Measurements from ENCODE around the gene PLA2G4E.

The PLA2G4E gene

GRCh38 chr15:42053010-42053409 lies 32.2 kb upstream of the PLA2G4E start:
- no peak for DNase-seq (ENCODE audit: low spot score)

- no peak for DNase-seq (ENCODE audit: low spot score)
Measured at GRCh38 chr15:42050484-42051255, 29.8 kb upstream of the PLA2G4E start.

- no peak for DNase-seq (ENCODE audit: low spot score)
Measured at GRCh38 chr15:42048821-42049200, 28.0 kb upstream of the PLA2G4E start.

- DNase-seq (ENCODE audit: low spot score): no peak
Measured at GRCh38 chr15:42048080-42048820, 27.4 kb upstream of the PLA2G4E start.

GRCh38 chr15:42046597-42046996 lies 25.8 kb upstream of the PLA2G4E start:
- no peak for DNase-seq (ENCODE audit: low spot score)

GRCh38 chr15:42045211-42045615 lies 24.4 kb upstream of the PLA2G4E start:
- DNase-seq (ENCODE audit: low spot score): no peak

- no peak for DNase-seq (ENCODE audit: low spot score)
Measured at GRCh38 chr15:42042602-42043400, 22.0 kb upstream of the PLA2G4E start.

GRCh38 chr15:42038401-42038800 lies 17.6 kb upstream of the PLA2G4E start:
- DNase-seq (ENCODE audit: low spot score): no peak

- DNase-seq (ENCODE audit: low spot score): no peak
Measured at GRCh38 chr15:42037656-42038055, 16.8 kb upstream of the PLA2G4E start.

- DNase-seq (ENCODE audit: low spot score): no peak
Measured at GRCh38 chr15:42036966-42037365, 16.1 kb upstream of the PLA2G4E start.

- peak; percentile 60 for DNase-seq (ENCODE audit: low spot score)
Measured at GRCh38 chr15:42036112-42036905, 15.5 kb upstream of the PLA2G4E start.

- DNase-seq (ENCODE audit: low spot score): no peak
Measured at GRCh38 chr15:42035435-42035761, 14.6 kb upstream of the PLA2G4E start.

GRCh38 chr15:42034628-42035434 lies 14.0 kb upstream of the PLA2G4E start:
- DNase-seq (ENCODE audit: low spot score): no peak

- no peak for DNase-seq (ENCODE audit: low spot score)
Measured at GRCh38 chr15:42033214-42033873, 12.5 kb upstream of the PLA2G4E start.

- DNase-seq (ENCODE audit: low spot score): no peak
Measured at GRCh38 chr15:42032376-42033213, 11.8 kb upstream of the PLA2G4E start.

- no peak for DNase-seq (ENCODE audit: low spot score)
Measured at GRCh38 chr15:42031198-42031915, 10.5 kb upstream of the PLA2G4E start.

- no peak for DNase-seq (ENCODE audit: low spot score)
Measured at GRCh38 chr15:42027521-42027920, 6.7 kb upstream of the PLA2G4E start.

GRCh38 chr15:42024303-42024702 lies 3.5 kb upstream of the PLA2G4E start:
- no peak for DNase-seq (ENCODE audit: low spot score)

- DNase-seq (ENCODE audit: low spot score): no peak
Measured at GRCh38 chr15:42021593-42021992, 751 bp upstream of the PLA2G4E start.

All from ecto neural progenitor cell (in vitro differentiated cells).